Measurements from ENCODE around the gene SYNGAP1. TPM values are rescaled to one million over a fixed set of nuclear protein-coding genes. Genes with fewer than 3 reads are reported as not detected.
A peak's percentile ranks its signal among the peaks of the same experiment; 100 is the strongest.

SYNGAP1 gene
- total and polyA plus RNA-seq, 9 of the 15 experiments (the other 6 are each of a cell fraction or from before 2014, with no cell fraction given) = 0.01 to 22.8 (median 3.2) TPM

DNA sequence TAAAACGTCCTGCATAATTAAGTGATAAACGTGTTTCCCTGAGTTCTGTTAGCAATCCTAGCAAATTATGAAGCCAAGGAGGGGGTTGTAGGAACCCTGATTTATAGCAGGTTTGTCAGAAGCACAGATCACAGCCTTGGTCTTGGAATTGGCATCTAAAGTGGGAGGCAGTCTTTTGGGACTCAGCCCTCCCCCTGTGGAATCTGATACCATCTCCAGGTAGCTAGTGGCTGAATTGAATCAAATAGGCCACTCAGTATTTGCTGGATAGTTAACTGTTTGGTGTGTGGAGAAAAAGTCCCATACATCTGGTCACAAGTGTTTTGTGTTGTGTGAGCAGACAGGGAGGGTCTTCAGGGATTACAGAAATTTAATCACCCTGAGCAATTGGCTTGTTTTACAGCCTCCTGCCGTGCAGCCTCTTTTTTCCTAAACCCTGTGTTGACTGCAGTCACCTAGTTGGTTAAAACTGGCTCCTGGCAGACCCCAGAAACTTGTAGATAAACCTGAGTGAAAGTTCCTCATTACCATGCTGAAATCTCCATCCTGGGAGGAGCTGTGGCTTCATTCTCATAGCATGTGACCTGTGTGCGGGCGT is 47.2 kb upstream of the SYNGAP1 start (continued):
- TF ChIP-seq, protein P1, sequence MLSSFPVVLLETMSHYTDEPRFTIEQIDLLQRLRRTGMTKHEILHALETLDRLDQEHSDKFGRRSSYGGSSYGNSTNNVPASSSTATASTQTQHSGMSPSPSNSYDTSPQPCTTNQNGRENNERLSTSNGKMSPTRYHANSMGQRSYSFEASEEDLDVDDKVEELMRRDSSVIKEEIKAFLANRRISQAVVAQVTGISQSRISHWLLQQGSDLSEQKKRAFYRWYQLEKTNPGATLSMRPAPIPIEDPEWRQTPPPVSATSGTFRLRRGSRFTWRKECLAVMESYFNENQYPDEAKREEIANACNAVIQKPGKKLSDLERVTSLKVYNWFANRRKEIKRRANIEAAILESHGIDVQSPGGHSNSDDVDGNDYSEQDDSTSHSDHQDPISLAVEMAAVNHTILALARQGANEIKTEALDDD (IDR thresholded peaks at IDR 0.05) = peak; percentile 84
- TF ChIP-seq RCOR1 (IDR thresholded peaks at IDR 0.05; ENCODE audit: borderline replicate concordance in 1 of 2, low read depth in 2 of 2, low read length in 2 of 2) = 0 out of 4 replicates have a peak, but pooled peaks of 1 of the 2 experiments have one; percentile 14
- no peak for TF ChIP-seq ETV6 (IDR thresholded peaks at IDR 0.05; ENCODE audit: borderline replicate concordance in 1 of 2, low read depth in 2 of 2, low read length in 1 of 2)
- no peak for TF ChIP-seq ETV6 (CRISPR knock-in tag; IDR thresholded peaks at IDR 0.05; ENCODE audit: borderline replicate concordance)
- no peak for TF ChIP-seq POLR2AphosphoS2 (IDR thresholded peaks at IDR 0.05; ENCODE audit: low read length)

- FAIRE-seq (no peak), DNase-seq (ENCODE audit: extremely low read depth in 1 of 4, low spot score in 3 of 4) (no peak), ATAC-seq (no peak)
- intact Hi-C loops (cut with micrococcal nuclease) (loop anchor here (10.0 kb wide), 1 partner anchor 51 kb away; the partner anchor contains the start of gene SYNGAP1), in situ Hi-C loops (cut with MboI) (no loop called here)
- 56% methylated on average over 8 of the region's 8 CpGs for WGBS (ENCODE audit: insufficient coverage, low coverage, missing lambda C conversion rate)
- no peaks in the 10 kb centered on the region for H4K20me1 ChIP-seq (replicated peaks; ENCODE audit: control insufficient read depth, insufficient read depth, low read length)
- H3K9me3 ChIP-seq (replicated peaks; ENCODE audit: control insufficient read depth, insufficient read depth, low read depth, low read length) = no peaks in the 10 kb centered on the region
- no TSS peak for BruUV-seq (replicated peaks)
- H3K4me2 ChIP-seq (ENCODE audit: insufficient read depth, low read length) = no peak overlapping the region
- H3K36me3 ChIP-seq (ENCODE audit: control insufficient read depth, insufficient read depth, low read length) = no peaks in the 10 kb centered on the region
- H3K4me3 ChIP-seq = no peak overlapping the region
- H3K4me1 ChIP-seq (replicated peaks in 1 of 2; ENCODE audit: control insufficient read depth in 2 of 2, insufficient read depth in 2 of 2, low read length in 2 of 2) = peaks cover 44 to 53% of the 10 kb centered on the region in 2 experiments
- H3K9me1 ChIP-seq (ENCODE audit: control insufficient read depth, insufficient read depth, low read length) = no peaks in the 10 kb centered on the region
- peak overlapping the region in 1 of 2 experiments; percentile 69; a peak in 1 of 4 replicates for H3K9ac ChIP-seq (ENCODE audit: insufficient read depth in 1 of 2, low read depth in 2 of 2, low read length in 2 of 2)
- CTCF ChIA-PET (ENCODE audit: low intra/inter-chr PET ratio) = interaction anchor here (0.6 to 0.7 kb wide), 2 partner anchors 9 to 77 kb away, joined by 5 to 7 read pairs; no protein-coding TSS in a partner anchor
- no peaks in the 10 kb centered on the region for H3K27me3 ChIP-seq (ENCODE audit: control insufficient read depth in 2 of 2, insufficient read depth in 2 of 2, low read length in 2 of 2)
- POLR2A ChIA-PET = interaction anchor here (0.5 to 2.1 kb wide), 11 partner anchors 9 to 103 kb away, joined by 3 to 6 read pairs (median 4); partner anchors contain the start of genes RPS18 and VPS52
- H3K79me2 ChIP-seq (ENCODE audit: control insufficient read depth, insufficient read depth, low read length) = no peaks in the 10 kb centered on the region
- peak overlapping the region; percentile 15; the same call in 1 of the 2 replicates for H2AFZ ChIP-seq (ENCODE audit: low read depth, low read length)
- H3K27ac ChIP-seq (ENCODE audit: extremely low read depth, low read depth, low read length) = no peak overlapping the region
- TF ChIP-seq ZNF175 (CRISPR knock-in tag; IDR thresholded peaks at IDR 0.05; ENCODE audit: low read depth) (no peak), MEF2D (tag; conservative IDR thresholded peaks at IDR 0.05; ENCODE audit: low read depth) (no peak), MEIS2 (IDR thresholded peaks at IDR 0.05; ENCODE audit: partially characterized antibody) (peak; percentile 2), ELF1 (tag; IDR thresholded peaks at IDR 0.05) (no peak), NR2C1 (IDR thresholded peaks at IDR 0.05) (no peak), NR2C1 (tag; IDR thresholded peaks at IDR 0.05) (no peak), KAT8 (IDR thresholded peaks at IDR 0.05; ENCODE audit: low read depth) (no peak), GABPB2 (CRISPR knock-in tag; conservative IDR thresholded peaks at IDR 0.05) (no peak), ARID2 (IDR thresholded peaks at IDR 0.05) (no peak), BRF1 (IDR thresholded peaks at IDR 0.05; ENCODE audit: borderline replicate concordance, extremely low read depth, insufficient read length) (no peak), ZNF274 (IDR thresholded peaks at IDR 0.05; ENCODE audit: borderline replicate concordance, low read depth, low read length) (no peak)
- TF ChIP-seq, protein P2, sequence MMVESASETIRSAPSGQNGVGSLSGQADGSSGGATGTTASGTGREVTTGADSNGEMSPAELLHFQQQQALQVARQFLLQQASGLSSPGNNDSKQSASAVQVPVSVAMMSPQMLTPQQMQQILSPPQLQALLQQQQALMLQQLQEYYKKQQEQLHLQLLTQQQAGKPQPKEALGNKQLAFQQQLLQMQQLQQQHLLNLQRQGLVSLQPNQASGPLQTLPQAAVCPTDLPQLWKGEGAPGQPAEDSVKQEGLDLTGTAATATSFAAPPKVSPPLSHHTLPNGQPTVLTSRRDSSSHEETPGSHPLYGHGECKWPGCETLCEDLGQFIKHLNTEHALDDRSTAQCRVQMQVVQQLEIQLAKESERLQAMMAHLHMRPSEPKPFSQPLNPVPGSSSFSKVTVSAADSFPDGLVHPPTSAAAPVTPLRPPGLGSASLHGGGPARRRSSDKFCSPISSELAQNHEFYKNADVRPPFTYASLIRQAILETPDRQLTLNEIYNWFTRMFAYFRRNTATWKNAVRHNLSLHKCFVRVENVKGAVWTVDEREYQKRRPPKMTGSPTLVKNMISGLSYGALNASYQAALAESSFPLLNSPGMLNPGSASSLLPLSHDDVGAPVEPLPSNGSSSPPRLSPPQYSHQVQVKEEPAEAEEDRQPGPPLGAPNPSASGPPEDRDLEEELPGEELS (CRISPR knock-in tag; IDR thresholded peaks at IDR 0.05; ENCODE audit: borderline replicate concordance) = no peak
Measured at GRCh38 chr6:33373960-33374910, 45.6 kb upstream of the SYNGAP1 start.
